Erythroblast (primary cell): Measurements from ENCODE around the gene GMPR.

ENCODE experiments used
- GATA1 ChIP-seq: IDR thresholded peaks from 2 replicates; pipeline ENCODE4 v1.6.1; 2011; ENCODE audit warnings: low read depth, mild to moderate bottlenecking, control low read depth, low read length, moderate library complexity
- POLR2A ChIP-seq: IDR thresholded peaks from 2 replicates; pipeline ENCODE4 v1.6.1; 2011; ENCODE audit warnings: mild to moderate bottlenecking, low read length

- no peak for TF ChIP-seq POLR2A
- no peak for TF ChIP-seq GATA1
These were observed 66.9 kb downstream of the GMPR start for GRCh38 chr6:16305246-16305725.
